GM19240 (cell line): Measurements from ENCODE around the gene CFAP90.

Source experiments
- DNase-seq: peaks from one replicate; pipeline ENCODE4 v3.0.0; 2011; ENCODE audit warnings: low spot score; ENCODE audit not compliant: insufficient read length

Gene CFAP90, protein sequence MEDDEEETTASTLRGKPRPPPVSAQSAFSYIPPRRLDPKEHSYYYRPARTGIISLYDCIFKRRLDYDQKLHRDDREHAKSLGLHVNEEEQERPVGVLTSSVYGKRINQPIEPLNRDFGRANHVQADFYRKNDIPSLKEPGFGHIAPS

DNA sequence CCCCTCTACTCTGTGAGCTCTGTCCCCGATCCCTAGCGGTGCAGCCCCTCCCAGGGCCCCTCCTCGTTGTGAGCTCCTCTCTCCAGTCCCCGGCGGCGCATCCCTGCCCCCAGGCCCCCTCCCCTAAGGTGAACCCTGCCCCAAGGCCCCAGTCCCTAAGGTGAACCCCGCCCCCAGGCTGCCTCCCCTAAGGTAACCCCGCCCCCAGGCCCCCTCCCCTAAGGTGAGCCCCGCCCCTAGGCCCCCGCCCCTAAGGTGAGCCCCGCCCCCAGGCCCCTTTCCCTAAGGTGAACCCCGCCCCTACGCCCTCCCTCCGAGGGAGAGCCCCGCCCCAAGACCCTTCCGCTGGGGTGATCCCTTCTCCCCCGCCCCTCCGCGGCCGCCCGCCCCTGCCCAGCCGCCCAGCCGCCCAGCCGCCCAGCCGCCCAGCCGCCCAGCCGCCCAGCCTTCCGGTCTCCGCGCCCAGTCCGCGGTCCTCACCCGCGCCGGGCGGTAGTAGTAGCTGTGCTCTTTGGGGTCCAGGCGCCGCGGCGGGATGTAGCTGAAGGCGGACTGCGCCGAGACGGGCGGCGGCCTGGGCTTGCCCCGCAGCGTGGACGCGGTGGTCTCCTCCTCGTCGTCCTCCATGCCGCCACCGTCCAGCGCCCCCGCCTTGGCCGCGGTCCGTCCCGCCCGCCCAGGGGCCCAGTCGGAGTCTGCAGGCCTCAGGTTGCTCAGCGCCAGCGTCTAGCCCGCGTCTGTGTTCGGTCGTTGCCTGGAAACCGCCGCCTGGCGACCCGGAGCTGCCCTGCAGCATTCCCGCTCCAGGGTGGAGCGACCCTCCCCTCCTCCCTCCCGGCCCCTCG lies at the start of gene CFAP90:
Gene CFAP90 (minus strand): TSS at position 739 of the 845 bp plus-strand sequence. CDS start 112 bp downstream, at position 627.
- DNase-seq, result no peak

DNA sequence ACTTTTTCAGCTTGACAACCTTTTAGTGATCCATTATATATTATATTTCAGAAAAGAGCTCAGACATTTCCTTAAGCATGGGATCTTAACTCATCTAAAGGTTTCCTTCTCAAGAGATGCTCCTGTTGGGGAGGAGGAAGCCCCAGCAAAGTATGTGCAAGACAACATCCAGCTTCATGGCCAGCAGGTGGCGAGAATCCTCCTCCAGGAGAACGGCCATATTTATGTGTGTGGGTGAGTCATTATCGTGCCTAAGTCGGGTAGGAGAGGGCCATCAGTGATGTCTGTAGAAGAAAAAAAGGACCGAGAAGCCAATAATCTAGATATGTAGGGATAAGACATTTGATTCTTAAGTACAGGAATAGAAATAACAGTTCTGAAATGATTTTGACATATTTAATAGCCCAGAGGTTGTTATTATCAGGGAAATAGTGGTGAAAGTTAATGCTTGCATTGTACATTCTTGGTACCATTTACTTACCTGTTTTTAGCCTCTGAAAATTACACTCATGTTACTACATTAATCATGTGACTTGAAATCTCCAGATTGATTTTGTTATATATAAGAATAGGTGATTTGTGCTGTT lies 46.2 kb upstream of the CFAP90 start:
- DNase-seq, result no peak

DNA sequence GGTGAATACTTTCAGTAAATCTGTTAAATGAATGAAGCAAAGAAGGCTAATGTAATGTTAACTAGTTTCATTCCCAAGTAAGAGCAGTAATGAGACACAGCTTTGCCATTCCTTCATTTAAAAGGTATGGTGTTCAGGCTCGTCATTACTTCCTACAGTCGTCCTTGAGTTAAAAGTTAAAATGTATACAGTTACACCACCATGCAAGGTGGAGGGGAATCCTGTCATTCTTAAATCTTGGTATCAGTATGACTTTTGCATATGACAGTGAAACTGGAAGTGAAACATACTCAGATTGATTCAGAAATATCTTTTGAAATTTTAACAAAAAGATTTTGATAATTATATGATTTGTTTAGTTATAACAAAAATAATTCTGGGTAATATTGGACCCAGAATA lies 43.9 kb upstream of the CFAP90 start:
- DNase-seq, result no peak

DNA sequence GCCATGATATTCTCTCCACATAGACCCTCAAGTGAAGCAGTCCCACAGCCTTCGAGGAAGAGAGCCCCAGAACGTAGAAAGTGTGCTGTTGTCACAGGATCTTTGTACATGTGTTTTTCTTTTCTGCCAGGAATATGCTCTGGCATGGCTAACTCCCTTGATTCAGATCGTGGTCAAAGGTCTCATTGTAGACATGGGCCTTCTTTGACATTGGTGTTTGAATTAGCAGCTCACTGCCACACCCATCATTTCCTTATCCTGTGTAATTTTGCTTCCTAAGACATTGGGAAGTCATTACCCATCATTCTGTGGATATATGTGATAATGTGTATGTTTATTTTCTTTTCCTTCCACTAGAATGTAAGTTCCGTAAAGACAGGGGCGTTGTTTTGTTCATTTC lies 43.5 kb upstream of the CFAP90 start:
- no peak for DNase-seq

DNA sequence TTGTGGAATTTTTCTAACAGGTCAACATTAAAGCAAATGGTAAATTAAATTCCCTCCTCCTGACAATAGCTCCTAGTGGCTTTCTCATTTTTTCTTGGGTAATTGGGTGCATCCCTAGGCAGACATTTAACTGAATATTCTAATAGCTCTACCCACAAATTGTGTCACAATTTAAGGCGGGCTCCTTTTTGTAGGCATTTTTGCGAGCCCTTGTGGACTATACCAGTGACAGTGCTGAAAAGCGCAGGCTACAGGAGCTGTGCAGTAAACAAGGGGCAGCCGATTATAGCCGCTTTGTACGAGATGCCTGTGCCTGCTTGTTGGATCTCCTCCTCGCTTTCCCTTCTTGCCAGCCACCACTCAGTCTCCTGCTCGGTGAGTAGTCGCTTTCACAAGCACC lies 38.0 kb upstream of the CFAP90 start:
- DNase-seq, result no peak

DNA sequence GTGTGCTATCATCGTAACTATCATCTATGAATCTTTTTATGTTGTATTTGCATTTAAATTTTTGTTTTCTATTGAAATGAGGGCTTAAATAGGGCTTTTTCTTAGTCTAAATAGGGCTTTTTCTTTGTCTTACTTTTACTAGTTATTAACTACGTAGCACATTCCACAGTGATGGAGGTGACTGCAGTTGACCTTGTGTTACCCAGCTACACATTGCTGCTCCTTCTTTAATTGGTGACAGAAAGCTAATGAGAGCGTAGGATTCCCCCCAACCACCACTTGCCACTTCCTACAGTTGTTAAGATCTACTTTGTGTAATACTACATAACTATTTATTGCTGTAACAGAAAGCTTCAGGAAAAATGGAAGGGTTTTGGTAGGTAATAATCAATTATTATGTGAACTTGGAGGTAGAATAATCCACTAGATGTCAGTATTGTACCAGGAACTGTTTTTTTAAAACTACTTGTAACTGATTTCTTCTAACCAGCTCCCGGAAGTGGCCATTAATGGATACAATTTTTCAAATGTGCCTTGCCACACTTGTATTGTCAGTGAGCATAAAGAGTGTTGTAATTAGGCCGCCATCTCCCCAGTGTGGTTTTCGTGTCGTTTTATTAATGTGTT lies 36.0 kb upstream of the CFAP90 start:
- DNase-seq, result no peak

DNA sequence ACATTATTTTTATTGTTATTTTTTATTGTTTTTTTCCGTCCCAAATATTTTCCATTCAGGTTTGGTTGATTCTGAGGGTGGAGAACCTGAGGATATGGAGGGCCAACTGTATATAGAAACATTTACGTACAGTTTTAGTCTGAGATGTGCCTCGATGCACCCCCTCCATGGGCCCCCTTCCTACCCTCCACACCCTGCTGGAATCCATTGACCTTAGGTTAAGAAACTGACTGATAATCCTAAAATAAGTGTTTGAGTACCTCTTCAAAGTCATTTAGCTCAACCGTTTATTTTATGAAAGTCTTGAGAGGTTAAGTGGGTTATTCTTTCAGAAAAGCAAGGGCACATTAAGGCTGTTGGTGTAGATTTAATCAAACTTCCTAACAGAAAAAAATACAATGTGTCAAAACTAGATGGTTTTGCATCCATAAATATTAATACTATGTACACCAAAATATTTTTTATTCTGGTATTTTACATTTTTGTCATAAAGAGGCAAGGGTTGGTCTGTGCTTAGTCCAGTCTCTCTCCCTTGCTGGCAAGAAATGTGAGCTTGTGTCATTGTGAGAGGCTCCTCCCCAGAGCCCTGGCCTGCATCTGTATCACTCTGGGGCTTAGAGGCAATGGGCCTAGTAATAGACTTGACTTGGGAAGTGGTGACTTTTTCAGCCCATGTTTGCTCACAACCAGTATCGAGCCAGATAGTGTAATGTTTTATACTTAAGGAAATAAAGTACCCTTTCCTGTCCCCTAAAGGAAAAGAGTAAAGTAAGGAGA lies 33.7 kb upstream of the CFAP90 start:
- no peak for DNase-seq

DNA sequence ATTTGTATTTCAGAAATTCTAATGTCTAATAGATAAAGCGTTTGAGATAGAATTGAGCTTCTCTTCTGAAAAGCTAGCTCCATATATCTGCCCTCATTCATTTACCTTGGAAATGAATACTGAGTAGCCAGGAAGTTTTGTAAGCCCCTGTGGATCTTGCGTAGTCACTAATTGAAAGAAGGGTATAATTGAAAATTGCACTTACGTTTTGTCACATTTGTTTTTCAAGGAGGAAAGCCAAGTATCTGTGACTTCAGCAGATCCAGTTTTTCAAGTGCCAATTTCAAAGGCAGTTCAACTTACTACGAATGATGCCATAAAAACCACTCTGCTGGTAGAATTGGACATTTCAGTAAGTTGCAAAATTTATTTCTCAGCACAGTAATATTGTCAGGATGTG lies 32.0 kb upstream of the CFAP90 start:
- no peak for DNase-seq

DNA sequence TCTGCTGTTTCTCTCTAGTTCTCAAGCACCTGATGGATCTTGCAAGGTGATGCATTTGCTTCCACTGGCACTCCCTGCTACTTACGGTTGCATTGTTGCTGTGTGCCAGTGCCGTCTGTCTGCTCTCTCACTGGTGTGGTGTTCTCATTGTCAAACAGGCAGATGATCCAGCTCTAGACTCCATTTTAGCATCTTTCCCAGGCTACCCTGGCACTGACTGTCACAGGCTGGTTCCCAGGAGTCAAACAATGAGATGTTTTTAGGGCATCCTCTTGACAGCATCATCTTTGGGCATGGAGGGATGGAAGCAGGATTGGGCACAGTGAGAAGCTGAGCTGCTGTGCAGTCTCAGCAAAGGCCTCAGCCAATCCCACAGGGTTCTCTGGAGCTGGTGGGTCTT lies 30.9 kb upstream of the CFAP90 start:
- no peak for DNase-seq

DNA sequence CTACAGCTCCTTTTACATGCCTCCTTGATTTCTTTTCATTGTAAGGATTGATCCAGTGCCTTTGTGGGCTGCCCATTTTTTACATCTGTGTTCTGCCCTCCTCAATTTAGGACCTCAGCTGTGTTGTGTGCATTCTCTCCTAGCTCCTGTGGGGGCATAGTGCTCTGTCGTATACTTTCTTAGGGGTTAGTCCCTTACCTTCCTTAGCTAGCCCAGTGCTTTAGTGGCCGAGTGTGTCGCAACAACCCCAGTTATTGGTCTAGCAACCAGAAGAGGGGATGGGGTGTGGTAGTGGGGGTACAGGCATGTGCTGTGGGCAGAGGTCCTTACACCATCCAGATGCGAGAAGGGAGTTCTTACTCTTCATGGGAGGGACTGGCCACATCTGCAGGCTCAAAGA lies 30.2 kb upstream of the CFAP90 start:
- no peak for DNase-seq

DNA sequence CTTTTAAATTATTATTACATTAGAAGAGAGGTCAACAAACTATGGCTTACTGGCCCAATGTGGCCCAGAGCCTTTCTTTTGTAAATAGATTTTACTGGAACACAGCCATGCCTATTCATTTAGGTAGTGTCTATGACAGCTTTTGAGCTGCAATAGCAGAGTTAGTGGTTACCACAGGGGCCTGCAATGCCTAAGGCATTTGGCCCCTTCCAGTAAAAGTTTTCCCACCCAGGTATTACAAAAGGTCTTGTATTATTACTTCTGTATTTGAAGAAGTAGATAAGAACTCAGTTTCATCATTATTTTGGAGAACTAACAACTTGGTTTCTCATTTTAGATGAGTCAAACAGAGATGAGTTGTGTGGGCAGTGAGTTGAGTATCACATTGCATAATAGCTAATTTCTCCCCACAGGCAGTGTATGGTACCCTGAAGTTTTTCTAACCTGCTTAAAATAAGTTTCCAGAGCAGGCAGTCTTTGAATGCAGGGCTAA lies 27.5 kb upstream of the CFAP90 start:
- no peak for DNase-seq

DNA sequence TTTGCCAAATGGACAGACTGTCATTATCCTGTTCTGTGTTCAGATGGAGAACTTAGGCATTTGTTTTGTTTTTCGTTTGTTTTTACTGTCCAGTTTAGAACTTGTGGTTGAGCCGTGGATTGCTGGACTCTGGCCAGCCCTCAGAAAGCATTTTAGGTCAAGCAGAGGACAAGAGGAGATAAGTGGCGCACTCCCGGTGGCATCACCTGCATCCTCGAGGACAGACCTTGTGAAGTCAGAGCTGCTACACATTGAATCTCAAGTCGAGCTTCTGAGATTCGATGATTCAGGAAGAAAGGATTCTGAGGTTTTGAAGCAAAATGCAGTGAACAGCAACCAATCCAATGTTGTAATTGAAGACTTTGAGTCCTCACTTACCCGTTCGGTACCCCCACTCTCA lies 26.9 kb upstream of the CFAP90 start:
- no peak for DNase-seq

DNA sequence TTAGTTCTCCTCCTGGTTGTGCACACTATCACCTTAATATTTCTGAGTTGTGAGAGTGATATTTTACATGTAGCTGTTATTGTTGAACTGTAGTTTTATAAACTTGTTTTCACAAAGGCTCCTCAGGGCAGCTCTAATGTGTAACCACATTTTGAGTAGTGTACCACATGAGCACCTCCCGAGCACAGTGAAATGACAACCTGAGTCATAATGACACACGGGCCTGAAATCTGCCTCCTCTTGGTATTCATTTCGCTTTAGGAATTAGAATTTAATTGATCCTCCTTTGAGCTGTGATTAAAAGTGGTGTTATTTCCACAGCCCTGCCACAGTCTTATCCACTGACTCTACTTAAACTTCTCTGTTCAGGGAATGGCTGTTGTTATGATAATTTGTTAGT lies 25.9 kb upstream of the CFAP90 start:
- DNase-seq, result no peak

DNA sequence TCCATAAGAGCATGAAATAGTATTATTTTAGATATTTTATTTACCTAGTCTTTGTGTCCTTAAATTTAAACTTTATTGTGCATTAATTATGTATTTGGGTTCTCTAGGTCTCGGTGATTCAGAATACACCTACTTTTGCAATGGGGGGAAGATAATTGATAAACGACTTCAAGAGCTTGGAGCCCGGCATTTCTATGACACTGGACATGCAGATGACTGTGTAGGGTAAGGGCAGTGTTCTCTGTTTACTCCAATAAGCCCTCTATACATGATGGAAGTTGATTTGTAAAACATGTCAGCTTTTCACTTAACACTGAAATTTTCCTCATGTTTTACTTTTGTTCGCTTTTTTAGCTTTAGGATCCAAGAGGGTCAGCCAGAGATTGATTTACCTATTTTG lies 24.2 kb upstream of the CFAP90 start:
- DNase-seq, result no peak

DNA sequence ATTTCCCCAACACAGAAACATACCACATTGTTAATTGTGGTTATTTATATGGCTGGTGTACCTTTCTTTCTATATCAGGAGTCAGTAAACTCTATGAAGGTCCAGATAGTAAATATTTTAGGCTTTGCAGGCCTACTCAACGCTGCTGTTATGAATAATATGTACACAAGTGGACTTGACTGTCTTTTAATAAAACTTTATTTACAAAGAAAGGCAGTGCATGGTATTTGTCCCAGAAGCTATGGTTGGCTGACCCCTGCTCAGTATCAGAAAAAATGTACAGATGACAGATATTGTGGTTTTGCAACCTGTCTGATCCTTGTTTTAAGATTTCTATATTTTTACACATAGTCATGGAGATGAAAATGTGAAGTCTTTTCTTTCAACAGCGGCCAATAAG lies 23.7 kb upstream of the CFAP90 start:
- DNase-seq, result no peak

DNA sequence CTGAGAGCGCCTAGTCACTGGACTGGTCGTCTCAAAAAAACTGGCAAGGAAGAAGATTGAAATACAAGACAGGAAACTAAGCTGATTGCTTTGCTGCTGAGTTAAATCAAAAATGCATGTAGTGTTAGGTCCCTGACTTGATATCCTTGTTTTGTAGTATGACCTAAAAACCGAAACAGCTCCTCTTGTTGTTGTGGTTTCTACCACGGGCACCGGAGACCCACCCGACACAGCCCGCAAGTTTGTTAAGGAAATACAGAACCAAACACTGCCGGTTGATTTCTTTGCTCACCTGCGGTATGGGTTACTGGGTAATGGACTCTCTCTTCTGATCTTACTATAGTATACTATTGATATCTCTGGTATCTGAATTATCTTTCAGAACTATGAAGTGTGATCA lies 22.3 kb upstream of the CFAP90 start:
- DNase-seq, result no peak

DNA sequence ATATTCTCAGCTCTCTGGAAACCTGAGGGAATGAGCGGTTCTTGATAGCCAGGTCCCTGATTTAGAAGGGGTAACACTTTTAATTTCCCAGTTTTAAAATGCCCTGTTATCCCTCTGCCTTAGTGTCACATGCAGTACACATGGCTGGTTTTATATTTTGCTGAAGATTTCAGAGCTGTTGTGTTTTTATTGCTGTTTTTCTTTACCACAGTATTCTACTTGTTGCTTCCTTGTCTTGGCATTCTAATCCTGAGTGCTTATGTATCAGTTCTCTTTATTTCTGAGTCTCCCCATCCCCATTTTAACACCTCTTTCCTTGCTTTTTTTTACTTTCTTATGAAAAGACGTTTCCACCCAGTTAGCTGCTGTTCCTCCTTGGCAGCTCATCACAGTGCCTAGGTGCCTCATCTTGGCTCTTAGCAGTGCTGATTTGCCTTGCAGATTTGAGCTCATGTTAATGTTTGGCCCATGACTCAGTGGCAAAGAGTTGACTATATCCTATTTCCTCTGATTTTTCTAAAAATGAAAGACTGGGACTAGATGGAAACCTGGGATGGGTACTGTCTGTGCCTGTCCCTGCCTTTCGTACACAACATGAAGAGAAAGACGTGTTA lies 21.7 kb upstream of the CFAP90 start:
- DNase-seq, result no peak

DNA sequence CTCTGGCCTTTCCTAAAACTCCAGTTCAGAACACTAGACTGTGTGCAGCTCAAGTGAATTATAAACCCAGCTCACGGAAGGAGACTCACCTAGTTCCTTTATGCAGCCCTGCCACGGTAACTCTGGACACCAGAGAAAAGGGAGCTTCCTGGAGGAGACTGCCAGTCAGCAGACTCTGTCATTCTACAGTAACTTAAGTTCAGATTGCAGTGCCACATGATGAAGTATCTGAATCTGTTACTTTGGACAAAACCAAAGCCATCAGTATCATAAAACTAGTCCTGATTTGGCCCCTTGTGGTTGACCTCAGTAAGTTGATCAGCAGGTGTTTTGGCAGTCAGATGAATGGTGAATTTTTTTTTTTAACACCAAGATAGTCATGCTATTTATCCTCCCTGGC lies 20.7 kb upstream of the CFAP90 start:
- DNase-seq, result no peak

DNA sequence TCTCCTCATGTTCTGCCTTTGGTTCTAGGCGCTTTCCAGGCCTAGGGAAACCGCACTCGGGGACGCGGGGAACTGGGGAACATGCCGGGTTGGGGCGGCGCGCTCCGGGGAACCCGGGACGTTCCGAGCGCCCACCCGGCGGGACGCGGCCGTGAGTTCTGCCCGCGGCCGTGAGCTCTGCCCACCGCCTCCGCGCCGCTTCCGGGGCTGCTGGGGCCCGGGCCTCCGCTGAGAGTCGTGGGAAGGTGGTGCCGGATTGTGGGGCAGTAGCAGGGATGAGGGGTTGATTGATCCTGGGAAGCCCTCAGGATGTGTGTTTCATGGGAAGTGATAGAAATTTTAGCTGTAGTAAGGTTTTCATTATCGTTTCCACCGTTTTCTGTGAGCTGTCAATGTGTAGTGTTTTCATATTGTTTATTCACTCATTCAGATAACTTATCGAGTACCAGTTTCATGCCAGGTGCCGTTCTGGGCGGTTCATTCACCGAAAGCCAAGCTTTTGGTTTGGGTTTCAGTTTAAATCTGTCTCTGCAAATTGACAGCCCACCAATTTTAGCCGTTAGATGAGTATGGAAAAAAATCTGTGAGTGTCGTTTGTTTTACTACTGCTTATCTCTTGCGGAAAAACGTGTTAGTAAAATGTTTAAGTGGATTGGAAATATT lies 18.7 kb upstream of the CFAP90 start:
- DNase-seq, result no peak

DNA sequence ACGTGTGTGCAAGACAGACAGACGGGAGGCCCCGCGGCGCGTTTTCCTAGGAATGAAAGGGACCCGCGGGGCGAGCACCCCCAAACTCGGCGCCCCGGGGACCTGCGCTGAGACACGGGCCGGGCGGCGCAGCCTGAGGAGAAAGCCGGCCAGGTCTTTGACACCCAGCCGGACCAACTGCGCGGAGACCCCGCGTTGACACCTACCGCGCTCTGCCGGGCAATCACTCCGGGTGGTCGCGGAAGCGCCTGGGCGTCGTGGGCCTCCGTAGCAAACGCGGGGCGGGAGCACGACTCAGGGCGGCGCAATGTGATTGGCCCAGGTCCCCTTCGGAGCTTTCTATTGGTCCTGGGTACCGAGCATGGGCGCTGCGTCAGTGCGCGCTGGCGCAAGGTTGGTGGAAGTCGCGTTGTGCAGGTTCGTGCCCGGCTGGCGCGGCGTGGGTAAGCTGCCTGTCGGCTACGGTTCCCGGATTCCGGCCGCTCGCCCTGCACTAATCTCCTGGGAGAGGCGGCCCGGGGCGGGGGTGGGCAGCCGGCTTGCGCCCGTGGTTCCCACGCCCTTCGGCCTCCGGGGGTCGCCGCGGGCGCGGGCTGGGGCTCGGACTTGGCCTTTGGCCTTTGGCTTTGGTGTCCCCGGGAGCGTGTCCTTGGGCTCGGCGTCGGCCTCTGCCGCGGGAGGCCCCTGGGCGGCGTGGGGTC lies 18.0 kb upstream of the CFAP90 start, which contains the start of the genes FASTKD3 and MTRR:
Gene FASTKD3 (minus strand): TSS at position 259 of the 701 bp plus-strand sequence. CDS start 948 bp downstream, outside the sequence.
Gene MTRR (plus strand): TSS at position 376 of the 701 bp plus-strand sequence. CDS start 1,647 bp downstream, outside the sequence.
- DNase-seq, result peak; percentile 73
